HG03108 (cell line): ENCODE results near the gene KCNK17.

ENCODE experiments used
- ATAC-seq: cut with Tn5 transposase; IDR thresholded peaks from one replicate; pipeline ENCODE4 v1.9.1; 2021; ENCODE audit warnings: moderate library complexity; ENCODE audit not compliant: unreplicated experiment

KCNK17 gene

GRCh38 chr6:39339096-39339867 lies 25.1 kb upstream of the KCNK17 start:
- ATAC-seq, result no peak

DNA sequence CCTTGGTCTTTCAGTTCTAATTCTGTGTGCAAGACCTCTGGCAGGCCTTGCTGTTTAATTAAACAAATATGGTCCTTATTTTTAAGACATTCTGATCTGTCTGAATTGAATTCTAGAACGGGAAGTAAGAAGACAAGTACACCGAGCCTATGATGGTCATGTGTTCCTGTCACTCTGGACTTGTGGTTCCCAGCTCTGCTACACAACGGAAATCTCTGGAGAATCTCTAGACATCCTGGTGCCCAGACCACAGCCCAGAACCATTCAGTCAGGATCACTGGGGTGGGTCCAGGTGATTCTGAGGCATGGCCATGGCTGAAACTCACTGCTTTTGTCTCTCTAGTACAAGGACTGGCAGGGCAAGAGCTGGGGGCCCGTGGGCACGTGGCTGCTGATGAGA lies 24.2 kb upstream of the KCNK17 start:
- ATAC-seq, result no peak

DNA sequence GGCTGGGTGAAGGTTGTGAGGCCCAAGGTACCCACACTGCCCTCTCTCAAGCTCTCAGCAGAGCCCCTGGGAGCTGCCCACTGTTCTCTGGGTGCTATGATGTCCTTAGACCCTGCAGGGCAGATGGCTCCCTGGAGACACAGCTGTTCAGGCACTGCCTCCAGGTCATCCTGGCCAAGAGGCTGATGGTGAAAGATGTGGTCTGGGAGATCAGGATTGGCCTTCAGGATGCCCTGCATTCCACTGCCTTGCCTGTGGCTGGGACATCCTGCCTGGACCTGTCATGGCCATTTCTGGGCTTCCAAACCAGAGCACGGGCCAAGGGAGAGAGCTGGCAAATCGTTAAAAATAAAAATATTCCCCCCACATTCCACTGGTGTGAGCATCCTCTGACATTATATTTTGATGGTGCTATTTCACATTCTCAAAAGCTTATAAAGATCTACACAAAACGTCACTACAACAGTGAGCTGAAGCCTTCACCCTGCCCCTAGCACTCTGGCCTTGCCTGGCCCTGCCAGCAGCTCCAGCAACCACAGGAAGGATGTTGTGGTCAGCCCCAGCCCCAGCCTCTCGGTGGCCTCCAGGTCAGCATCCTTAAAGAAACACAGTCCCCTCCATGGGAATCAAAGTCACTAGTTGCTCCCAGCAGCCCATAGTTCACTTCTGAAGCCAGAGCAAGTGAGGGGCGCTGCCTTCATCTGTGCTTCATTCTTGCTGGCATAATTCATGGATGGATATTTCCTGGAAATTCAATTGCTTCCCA lies 21.7 kb upstream of the KCNK17 start:
- no peak for ATAC-seq

- ATAC-seq, result no peak
Observed at GRCh38 chr6:39333644-39334438, 19.6 kb upstream of the KCNK17 start.

DNA sequence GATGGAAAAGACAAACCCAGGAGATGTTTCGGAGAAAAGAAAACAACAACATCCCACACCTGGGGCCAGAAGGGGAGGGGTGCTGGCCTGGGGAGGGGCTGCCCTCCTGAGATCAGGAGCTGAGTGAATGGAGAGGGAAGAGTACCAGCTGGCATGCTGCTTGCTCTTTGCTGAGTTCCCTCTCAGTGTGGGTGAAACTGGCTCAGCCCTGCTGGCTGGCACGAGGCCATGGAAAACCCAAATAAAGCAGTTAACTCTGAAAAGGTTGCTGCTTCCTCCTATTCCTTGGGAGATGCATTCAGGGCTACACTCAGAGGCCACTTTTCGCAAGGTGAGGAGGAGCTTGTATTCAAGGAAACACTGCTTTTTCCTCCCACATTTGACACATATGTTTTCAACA lies 16.3 kb upstream of the KCNK17 start:
- ATAC-seq, result no peak

DNA sequence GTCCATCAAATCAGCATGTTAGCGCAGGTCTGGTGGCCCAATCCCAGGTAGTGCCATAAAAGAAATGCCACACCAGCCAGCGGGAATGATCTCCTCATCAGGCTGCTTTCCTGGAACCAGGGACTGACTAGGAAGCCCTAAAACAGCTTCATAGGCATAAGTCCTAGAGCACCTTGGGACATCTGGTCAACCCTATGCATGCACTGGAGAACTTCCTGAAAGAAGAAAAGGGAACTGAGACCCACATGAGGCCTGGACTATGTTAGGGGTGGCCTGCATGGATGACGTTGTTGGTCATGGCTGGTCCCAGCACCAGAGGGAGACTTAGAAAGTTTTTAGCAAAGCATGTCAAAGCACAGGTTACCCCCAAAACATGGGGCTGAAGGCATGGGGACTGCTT lies 15.8 kb upstream of the KCNK17 start:
- ATAC-seq, result peak; percentile 92

DNA sequence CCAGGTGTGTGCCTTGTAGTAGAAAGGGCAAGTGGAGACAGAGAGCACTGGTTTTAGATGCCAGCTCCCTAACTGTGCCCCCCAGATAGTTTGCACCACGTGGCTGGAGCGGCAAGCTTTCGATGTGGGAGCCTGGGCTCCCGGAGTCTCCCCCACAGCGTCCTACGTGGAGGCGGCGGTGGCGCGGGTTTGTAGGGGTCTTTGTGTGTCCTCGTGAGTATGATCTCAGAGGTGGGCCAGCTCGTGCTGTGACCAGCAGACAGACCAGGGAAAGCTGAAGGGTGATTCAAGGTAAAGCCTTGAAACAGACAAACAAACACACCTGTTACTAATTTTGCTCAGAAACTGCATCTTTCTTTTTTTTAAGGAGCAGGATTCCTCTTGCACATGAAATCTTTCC lies 13.8 kb upstream of the KCNK17 start:
- ATAC-seq, result no peak

DNA sequence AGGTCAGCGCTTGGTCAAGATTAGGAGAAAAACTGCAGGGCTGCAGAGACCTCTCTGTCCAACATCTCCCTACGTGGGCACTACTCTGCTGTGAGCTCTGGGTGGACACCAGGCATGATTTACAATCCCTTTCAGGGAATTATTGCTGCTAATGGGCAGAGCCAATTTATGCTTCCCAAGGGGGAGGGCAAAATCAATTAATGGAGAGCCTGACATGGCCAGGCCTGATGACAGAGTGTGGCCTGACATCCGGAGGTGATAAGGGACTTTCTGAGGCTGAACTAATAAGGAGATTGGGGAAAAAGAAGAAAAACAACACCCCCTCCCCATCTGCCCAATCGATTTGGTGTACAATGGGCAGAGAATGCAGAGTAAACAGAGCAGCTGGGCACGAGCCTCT lies 13.3 kb upstream of the KCNK17 start:
- ATAC-seq, result no peak

GRCh38 chr6:39322306-39322850 lies 8.2 kb upstream of the KCNK17 start, which contains the start of gene KCNK16:
Gene KCNK16 (minus strand): TSS chr6:39322702. CDS start chr6:39322540, 162 bp downstream.
- no peak for ATAC-seq

DNA sequence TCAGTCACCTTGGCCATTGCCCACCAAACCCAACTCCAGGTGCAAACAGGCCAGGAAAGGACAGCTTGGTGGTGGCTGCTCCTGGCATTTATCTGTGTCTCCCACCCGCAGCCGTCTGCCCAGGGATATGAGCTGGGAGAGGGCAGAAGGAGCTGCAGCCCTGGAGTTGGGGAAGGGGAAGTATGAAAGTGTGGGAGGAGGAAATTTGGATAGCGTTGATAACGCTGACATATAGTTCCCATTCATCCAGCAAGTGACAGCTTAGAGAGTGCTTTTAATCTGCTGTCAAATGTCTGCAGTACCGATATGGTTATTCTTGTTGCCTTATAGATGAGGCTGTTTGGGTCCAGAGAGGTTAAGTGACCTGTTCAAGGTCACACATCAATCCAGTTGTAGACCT lies 7.5 kb upstream of the KCNK17 start:
- no peak for ATAC-seq

- no peak for ATAC-seq
Observed at GRCh38 chr6:39320363-39320984, 6.3 kb upstream of the KCNK17 start.

GRCh38 chr6:39319621-39320362 lies 5.6 kb upstream of the KCNK17 start:
- ATAC-seq, result no peak

- no peak for ATAC-seq
Observed at GRCh38 chr6:39317256-39317655, 3.0 kb upstream of the KCNK17 start.

DNA sequence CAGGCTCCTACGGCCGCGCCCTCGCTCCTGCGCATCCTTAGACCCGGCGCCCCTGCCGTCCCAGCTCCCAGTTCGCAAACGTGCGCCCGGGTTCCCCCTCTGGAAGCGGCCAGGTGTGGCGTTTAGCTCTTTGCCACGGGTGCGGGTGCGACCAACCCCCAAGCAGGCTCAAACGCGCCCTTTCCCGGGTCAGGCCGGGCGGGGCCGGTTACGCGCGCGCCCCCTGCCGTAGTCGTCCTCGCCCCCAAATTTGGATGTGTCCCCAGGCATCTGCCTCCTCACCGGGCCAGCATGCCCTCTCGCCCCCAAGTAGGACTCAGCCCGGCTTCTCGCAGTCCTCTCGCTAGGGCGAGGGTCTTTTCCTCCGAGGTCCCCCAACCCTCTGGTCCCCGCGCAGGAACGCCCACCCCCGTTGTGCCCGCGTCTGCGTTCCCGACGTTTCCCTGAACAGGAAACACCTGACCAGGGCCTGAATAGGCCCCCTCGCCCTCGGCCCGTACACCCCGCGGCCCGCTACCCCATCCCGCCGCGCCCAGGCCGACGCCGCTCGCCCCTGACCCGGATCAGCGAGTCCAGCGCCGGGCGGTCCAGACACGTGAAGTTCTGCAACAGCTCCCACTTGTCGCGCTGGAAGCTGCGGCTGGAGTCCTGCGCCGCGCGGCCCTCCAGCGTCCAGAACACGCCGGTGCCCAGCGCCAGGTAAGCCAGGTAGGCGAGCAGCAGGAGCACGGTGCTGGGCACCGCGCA lies 520 bp downstream of the KCNK17 start:
- ATAC-seq, result no peak

DNA sequence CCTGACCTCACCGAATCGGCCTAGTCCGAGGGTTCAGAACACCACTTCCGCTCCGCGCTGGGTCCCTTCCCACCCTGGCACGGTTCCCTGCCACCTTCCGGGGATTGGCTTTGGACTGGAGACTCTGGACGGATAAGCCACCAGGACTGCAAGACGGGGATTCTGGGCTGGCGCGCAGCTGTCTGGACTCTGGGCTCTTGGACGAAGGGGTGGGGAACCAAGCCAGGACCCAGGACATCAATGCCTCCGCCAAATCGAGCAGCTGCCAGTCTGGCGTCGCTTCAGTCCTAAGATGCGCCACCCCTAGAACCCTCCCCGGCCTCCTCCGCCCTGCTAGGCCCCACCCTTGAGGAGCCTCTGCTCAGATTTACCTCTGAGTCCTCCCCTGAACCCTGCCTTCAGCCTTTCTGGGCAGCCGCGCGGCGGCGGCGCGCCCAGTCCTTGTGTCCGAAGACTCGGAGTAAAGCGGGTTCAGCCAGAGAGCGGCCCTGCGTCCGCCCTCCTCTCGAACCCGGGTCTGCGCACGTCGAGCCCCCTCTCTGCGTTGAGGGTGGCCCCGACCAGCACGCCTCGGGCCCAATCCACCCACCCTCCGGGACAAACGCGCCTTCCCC lies 1.2 kb downstream of the KCNK17 start:
- no peak for ATAC-seq

DNA sequence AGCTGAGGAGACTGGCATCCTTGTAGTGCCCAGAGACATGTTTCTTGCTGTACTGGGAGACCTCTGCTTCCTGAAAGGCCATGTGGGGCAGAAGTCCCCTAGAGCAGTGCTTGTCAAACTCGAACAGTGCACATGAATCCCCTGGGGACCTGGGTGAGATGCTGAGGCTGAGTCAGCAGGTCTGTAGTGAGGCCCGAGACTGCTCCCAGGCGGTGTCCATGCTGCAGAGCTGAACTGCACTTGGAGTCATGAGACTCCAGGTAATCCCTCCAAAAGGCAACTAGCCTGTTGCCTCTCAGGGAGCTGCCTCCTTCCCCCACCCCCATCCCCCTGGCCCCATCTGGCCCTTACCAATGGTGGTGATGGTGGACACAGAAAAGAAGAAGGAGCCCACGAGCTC lies 3.7 kb downstream of the KCNK17 start:
- ATAC-seq, result no peak

DNA sequence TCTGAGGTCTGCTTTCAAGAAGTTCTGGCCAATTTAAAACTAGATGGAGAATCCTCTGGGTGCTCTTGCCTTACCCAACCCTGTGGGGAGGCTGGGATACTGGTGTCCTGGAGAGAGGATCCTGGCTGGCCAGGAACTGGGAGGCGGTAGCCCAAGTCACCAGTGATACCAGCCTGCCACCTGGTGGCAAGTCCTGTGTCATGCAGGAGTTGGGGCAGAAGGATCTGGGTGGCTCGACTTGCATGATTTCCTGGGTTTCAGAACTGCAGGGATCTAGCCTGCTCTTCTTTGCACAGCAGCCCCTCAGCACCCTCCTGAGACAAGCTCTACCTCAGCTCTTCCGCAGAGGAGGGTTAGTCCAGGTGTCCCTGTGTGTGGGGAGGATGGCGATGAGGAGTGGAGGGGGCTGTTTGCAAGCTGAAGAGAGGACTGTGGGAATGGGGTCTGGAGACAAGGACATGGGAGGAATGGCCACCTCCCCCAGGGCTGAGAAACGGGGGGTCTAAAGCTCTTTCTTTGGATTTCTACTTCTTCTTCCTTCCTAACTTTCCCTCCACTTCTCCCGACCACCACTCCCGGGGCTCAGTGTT lies 4.2 kb downstream of the KCNK17 start:
- no peak for ATAC-seq

DNA sequence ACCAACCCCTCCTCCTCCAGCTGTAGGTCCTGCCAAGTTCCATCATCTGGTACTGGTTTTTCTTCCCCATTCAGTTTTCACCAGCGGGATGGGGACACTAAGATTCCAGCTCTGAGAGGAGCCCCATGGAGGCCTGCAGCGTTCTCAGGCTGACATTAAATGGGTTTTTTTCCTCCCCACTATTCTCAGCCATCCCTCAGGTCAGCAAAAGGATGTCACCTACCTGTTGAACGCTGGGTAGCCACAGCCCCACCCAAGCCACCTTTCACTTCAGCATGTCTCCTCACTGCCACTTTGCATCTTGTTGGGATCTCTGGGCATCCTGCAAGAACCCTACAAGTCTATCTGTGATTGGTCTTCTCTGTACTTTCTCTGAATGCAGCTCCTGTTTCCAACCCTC lies 6.8 kb downstream of the KCNK17 start:
- no peak for ATAC-seq

- no peak for ATAC-seq
Observed at GRCh38 chr6:39304951-39305350, 9.3 kb downstream of the KCNK17 start.
